Peyer's patch (tissue), 4 donors: Measurements from ENCODE around the gene ARL6IP4.

Source experiments
- CTCF ChIP-seq, 6 experiments: fragments of 450-650 bp in 4 of 6; fragments of 200-600 bp in 2 of 6; sonication (generic) in 1 of 6; IDR thresholded peaks; one replicate each; pipeline ENCODE4 v1.5.1; 2017 to 2019; ENCODE audit warnings: antibody characterized with exemption in 6 of 6, mild to moderate bottlenecking in 3 of 6, moderate library complexity in 1 of 6
- POLR2A ChIP-seq, 2 donors: fragments of 450-650 bp; IDR thresholded peaks; one replicate each; pipeline ENCODE4 v1.5.1; 2017; ENCODE audit warnings: antibody characterized with exemption in 2 of 2, mild to moderate bottlenecking in 2 of 2, moderate library complexity in 2 of 2

GRCh38 chr12:122999986-123000420 is 19.5 kb downstream of the ARL6IP4 start:
- no peak for TF ChIP-seq CTCF (IDR thresholded peaks at IDR 0.05)
- TF ChIP-seq POLR2A (IDR thresholded peaks at IDR 0.05): no peak
